Panc1 (cell line): Measurements from ENCODE around the gene ARPC4.

Experiments used
- POLR2AphosphoS5 ChIP-seq: IDR thresholded peaks from 2 replicates; pipeline ENCODE4 v1.6.1; 2012; ENCODE audit warnings: mild to moderate bottlenecking, low read depth, low read length, moderate library complexity
- TF ChIP-seq, protein P1 (sequence below): fragments of 450-650 bp; IDR thresholded peaks from 2 replicates; pipeline ENCODE4 v1.5.1; 2017; ENCODE audit warnings: mild to moderate bottlenecking

DNA sequence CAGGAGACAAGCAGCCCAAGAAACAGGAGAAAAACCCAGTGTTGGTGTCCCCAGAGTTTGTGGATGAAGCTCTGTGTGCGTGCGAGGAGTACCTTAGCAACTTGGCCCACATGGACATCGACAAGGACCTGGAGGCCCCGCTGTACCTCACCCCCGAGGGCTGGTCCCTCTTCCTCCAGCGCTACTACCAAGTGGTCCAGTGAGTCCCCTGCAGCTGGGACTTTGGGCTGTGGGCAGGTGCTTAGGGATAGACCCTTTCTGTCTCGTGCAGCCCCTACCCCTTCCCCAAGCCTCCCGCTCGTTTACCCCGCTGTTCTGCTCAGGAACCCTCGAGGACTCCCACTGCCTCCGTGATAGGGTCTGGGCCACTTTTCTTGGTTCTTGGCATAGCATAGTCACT is 27.7 kb downstream of the ARPC4 start:
- TF ChIP-seq, protein P1, sequence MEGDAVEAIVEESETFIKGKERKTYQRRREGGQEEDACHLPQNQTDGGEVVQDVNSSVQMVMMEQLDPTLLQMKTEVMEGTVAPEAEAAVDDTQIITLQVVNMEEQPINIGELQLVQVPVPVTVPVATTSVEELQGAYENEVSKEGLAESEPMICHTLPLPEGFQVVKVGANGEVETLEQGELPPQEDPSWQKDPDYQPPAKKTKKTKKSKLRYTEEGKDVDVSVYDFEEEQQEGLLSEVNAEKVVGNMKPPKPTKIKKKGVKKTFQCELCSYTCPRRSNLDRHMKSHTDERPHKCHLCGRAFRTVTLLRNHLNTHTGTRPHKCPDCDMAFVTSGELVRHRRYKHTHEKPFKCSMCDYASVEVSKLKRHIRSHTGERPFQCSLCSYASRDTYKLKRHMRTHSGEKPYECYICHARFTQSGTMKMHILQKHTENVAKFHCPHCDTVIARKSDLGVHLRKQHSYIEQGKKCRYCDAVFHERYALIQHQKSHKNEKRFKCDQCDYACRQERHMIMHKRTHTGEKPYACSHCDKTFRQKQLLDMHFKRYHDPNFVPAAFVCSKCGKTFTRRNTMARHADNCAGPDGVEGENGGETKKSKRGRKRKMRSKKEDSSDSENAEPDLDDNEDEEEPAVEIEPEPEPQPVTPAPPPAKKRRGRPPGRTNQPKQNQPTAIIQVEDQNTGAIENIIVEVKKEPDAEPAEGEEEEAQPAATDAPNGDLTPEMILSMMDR = no peak
- no peak for TF ChIP-seq POLR2AphosphoS5
